HG03045 (cell line): ENCODE data around the gene ECI2.
A peak's percentile ranks its signal among the peaks of the same experiment; 100 is the strongest.

Source experiments
- ATAC-seq: cut with Tn5 transposase; IDR thresholded peaks from one replicate; pipeline ENCODE4 v1.9.1; 2021; ENCODE audit warnings: mild to moderate bottlenecking, moderate library complexity; ENCODE audit not compliant: unreplicated experiment

Gene ECI2

GRCh38 chr6:4134841-4135664 lies at the start of gene ECI2:
Gene ECI2, minus strand, starts transcription at chr6:4135575. Its CDS starts 15 bp downstream, at chr6:4135560.
- ATAC-seq = peak; percentile 53

- no peak for ATAC-seq
Measured at GRCh38 chr6:4180652-4181255, 45.4 kb upstream of the ECI2 start.

GRCh38 chr6:4179960-4180651 lies 44.7 kb upstream of the ECI2 start:
- no peak for ATAC-seq

GRCh38 chr6:4178737-4179333 lies 43.5 kb upstream of the ECI2 start:
- ATAC-seq = no peak

- no peak for ATAC-seq
Measured at GRCh38 chr6:4176907-4177306, 41.5 kb upstream of the ECI2 start.

- no peak for ATAC-seq
Measured at GRCh38 chr6:4174042-4174441, 38.7 kb upstream of the ECI2 start.

GRCh38 chr6:4172368-4172767 lies 37.0 kb upstream of the ECI2 start:
- ATAC-seq = no peak

GRCh38 chr6:4170297-4170696 lies 34.9 kb upstream of the ECI2 start:
- no peak for ATAC-seq

- ATAC-seq = no peak
Measured at GRCh38 chr6:4169028-4169789, 33.8 kb upstream of the ECI2 start.

GRCh38 chr6:4167833-4168232 lies 32.5 kb upstream of the ECI2 start:
- ATAC-seq = no peak

GRCh38 chr6:4167123-4167522 lies 31.7 kb upstream of the ECI2 start:
- ATAC-seq = no peak

GRCh38 chr6:4164456-4164855 lies 29.1 kb upstream of the ECI2 start:
- no peak for ATAC-seq

GRCh38 chr6:4164117-4164442 lies 28.7 kb upstream of the ECI2 start:
- ATAC-seq = no peak

- no peak for ATAC-seq
Measured at GRCh38 chr6:4163408-4164116, 28.2 kb upstream of the ECI2 start.

- ATAC-seq = no peak
Measured at GRCh38 chr6:4162370-4162769, 27.0 kb upstream of the ECI2 start.

- no peak for ATAC-seq
Measured at GRCh38 chr6:4159491-4159890, 24.1 kb upstream of the ECI2 start.

GRCh38 chr6:4157506-4157905 lies 22.1 kb upstream of the ECI2 start:
- ATAC-seq = no peak

- peak; percentile 81 for ATAC-seq
Measured at GRCh38 chr6:4155848-4156466, 20.6 kb upstream of the ECI2 start.

GRCh38 chr6:4153514-4153985 lies 18.2 kb upstream of the ECI2 start:
- ATAC-seq = no peak

- ATAC-seq = no peak
Measured at GRCh38 chr6:4145083-4145482, 9.7 kb upstream of the ECI2 start.
